A673 (cell line): ENCODE data around the gene DCAKD.

Source experiments
- CTCF ChIP-seq: fragments of 300-800, 200-600 bp; sonication (generic); conservative IDR thresholded peaks from 2 replicates; pipeline ENCODE4 v1.5.1; 2017; ENCODE audit warnings: low read depth, mild to moderate bottlenecking, antibody characterized with exemption, low read length, moderate library complexity, mixed read lengths
- EZH2 ChIP-seq: fragments of 200-600 bp; sonication (generic); IDR thresholded peaks from 2 replicates; pipeline ENCODE4 v1.6.1; 2017; ENCODE audit warnings: borderline replicate concordance, low read depth, mild to moderate bottlenecking, mixed read lengths, antibody characterized with exemption, low read length; ENCODE audit not compliant: poor library complexity, severe bottlenecking

- no peak for TF ChIP-seq CTCF
- TF ChIP-seq EZH2, result no peak
Observed at GRCh38 chr17:45060382-45060796, 9.0 kb upstream of the DCAKD start.
